K562 (cell line): ENCODE data around the gene NACC1. TPM values are rescaled to one million over a fixed set of nuclear protein-coding genes. Genes with fewer than 3 reads are reported as not detected.
A peak's percentile ranks its signal among the peaks of the same experiment; 100 is the strongest.

Experiments used
- CCNT2 ChIP-seq: IDR thresholded peaks from 2 replicates; pipeline ENCODE4 v1.6.1; 2011; ENCODE audit warnings: borderline replicate concordance, low read depth, mild to moderate bottlenecking, moderate library complexity, mixed read lengths, low read length; ENCODE audit not compliant: insufficient read length; ENCODE audit errors: extremely low read depth
- CTBP1 ChIP-seq: fragments of 450-650 bp; IDR thresholded peaks from 2 replicates; pipeline ENCODE4 v1.6.1; 2016; ENCODE audit warnings: borderline replicate concordance
- ESRRA ChIP-seq: fragments of 450-650 bp; IDR thresholded peaks from 2 replicates; pipeline ENCODE4 v1.6.1; 2014; ENCODE audit warnings: low read depth, mild to moderate bottlenecking, moderate library complexity, borderline replicate concordance
- FOXA1 ChIP-seq: fragments of 450-650 bp; IDR thresholded peaks from 2 replicates; pipeline ENCODE4 v1.6.1; 2016; ENCODE audit warnings: mild to moderate bottlenecking, borderline replicate concordance
- GABPA ChIP-seq: fragments of 200-800 bp; sonication (Bioruptor generic); conservative IDR thresholded peaks from 2 replicates; pipeline ENCODE4 v1.6.1; 2016; ENCODE audit warnings: low read depth, missing genetic modification characterization, missing compliant biosample characterization
- HNRNPL ChIP-seq: fragments of 200-400 bp; formaldehyde crosslinking; IDR thresholded peaks from 2 replicates; pipeline ENCODE4 v1.6.1; 2017; ENCODE audit warnings: low read depth, mild to moderate bottlenecking, low read length
- NCOR1 ChIP-seq: fragments of 450-650 bp; IDR thresholded peaks from 2 replicates; pipeline ENCODE4 v1.6.1; 2016; ENCODE audit warnings: mild to moderate bottlenecking, moderate library complexity
- NFE2L1 ChIP-seq: fragments of 450-650 bp; IDR thresholded peaks from 2 replicates; pipeline ENCODE4 v1.6.1; 2016; ENCODE audit warnings: missing genetic modification characterization, low read depth, mild to moderate bottlenecking, missing compliant biosample characterization, moderate library complexity, borderline replicate concordance
- NR2C1 ChIP-seq, 2 experiments: fragments of 450-650 bp; IDR thresholded peaks; 2 replicates each; pipeline ENCODE4 v1.6.1; 2017; ENCODE audit warnings: mild to moderate bottlenecking in 2 of 2, antibody characterized with exemption in 1 of 2, inconsistent platforms in 1 of 2, missing compliant biosample characterization in 1 of 2, missing genetic modification characterization in 1 of 2
- PHF8 ChIP-seq: fragments of 200-600 bp; sonication (generic); IDR thresholded peaks from 2 replicates; pipeline ENCODE4 v1.6.1; 2012; ENCODE audit warnings: mixed run types, mild to moderate bottlenecking, inconsistent platforms, low read length, moderate library complexity, borderline replicate concordance
- POLR2AphosphoS5 ChIP-seq: IDR thresholded peaks from 2 replicates; pipeline ENCODE4 v1.6.1; 2011; ENCODE audit warnings: mild to moderate bottlenecking, low read depth, low read length, moderate library complexity; ENCODE audit not compliant: control insufficient read depth, insufficient read depth
- RBM22 ChIP-seq: fragments of 200-400 bp; formaldehyde crosslinking; IDR thresholded peaks from 2 replicates; pipeline ENCODE4 v1.6.1; 2018; ENCODE audit warnings: low read length, low read depth; ENCODE audit not compliant: poor library complexity, severe bottlenecking
- SLC30A9 ChIP-seq: fragments of 250-450 bp; sonication (Bioruptor Pico); IDR thresholded peaks from 2 replicates; pipeline ENCODE4 v1.8.0; 2022; ENCODE audit warnings: mild to moderate bottlenecking, moderate library complexity
- SMAD3 ChIP-seq: fragments of 450-650 bp; formaldehyde crosslinking; conservative IDR thresholded peaks from 2 replicates; pipeline ENCODE4 v1.4.0; 2020; ENCODE audit warnings: mild to moderate bottlenecking
- SNAPC5 ChIP-seq: fragments of 250-450 bp; sonication (Bioruptor Pico); IDR thresholded peaks from 2 replicates; pipeline ENCODE4 v1.8.0; 2021; ENCODE audit warnings: moderate library complexity, mild to moderate bottlenecking, inconsistent platforms
- SP2 ChIP-seq: IDR thresholded peaks from 2 replicates; pipeline ENCODE4 v1.6.1; 2011; ENCODE audit warnings: mild to moderate bottlenecking, low read depth, low read length, moderate library complexity; ENCODE audit not compliant: poor library complexity, severe bottlenecking; ENCODE audit errors: extremely low read depth
- SRF ChIP-seq, 2 experiments: fragments of 250-450, 450-650 bp in 1 of 2; sonication (Bioruptor Pico) in 1 of 2; sonication (generic) in 1 of 2; formaldehyde crosslinking; IDR thresholded peaks; 2 replicates each; pipeline versions ENCODE4 v1.5.0 to v1.5.1; 2020 to 2022; ENCODE audit warnings: mild to moderate bottlenecking in 1 of 2, missing genetic modification reagents in 1 of 2
- TAF15 ChIP-seq: fragments of 200-400 bp; formaldehyde crosslinking; IDR thresholded peaks from 2 replicates; pipeline ENCODE4 v1.6.1; 2017; ENCODE audit warnings: mild to moderate bottlenecking, low read depth, low read length, moderate library complexity
- THAP12 ChIP-seq: fragments of 250-450 bp; sonication (Bioruptor Pico); IDR thresholded peaks from 2 replicates; pipeline ENCODE4 v1.9.0; 2021; ENCODE audit warnings: mild to moderate bottlenecking, inconsistent platforms
- ZNF280A ChIP-seq: fragments of 450-650 bp; IDR thresholded peaks from 2 replicates; pipeline ENCODE4 v1.6.1; 2018; ENCODE audit warnings: mild to moderate bottlenecking, low read depth; ENCODE audit not compliant: partially characterized antibody
- ZNF431 ChIP-seq: sonication (generic); formaldehyde crosslinking; IDR thresholded peaks from 2 replicates; pipeline ENCODE4 v1.8.0; 2022; ENCODE audit warnings: mild to moderate bottlenecking, missing genetic modification reagents
- ZNF436 ChIP-seq: fragments of 250-450, 450-650 bp; sonication (Bioruptor Pico); formaldehyde crosslinking; IDR thresholded peaks from 2 replicates; pipeline ENCODE4 v1.7.0; 2020; ENCODE audit warnings: mild to moderate bottlenecking
- polyA plus RNA-seq, 8 experiments: library from polyadenylated mRNA; depleted of rRNA in 4 of 8; stranded (reverse) in 5 of 8; unstranded in 3 of 8; fragments of >200 nt; fragmentation: Nextera tagmentation in 2 of 8; fragmentation: Illumina TruSeq in 1 of 8; extraction: Ambion mirVana in 2 of 8; extraction: Trizol in 1 of 8; gene quantifications; 2 replicates each; pipeline versions ENCODE4 v1.2.1 to v1.2.3, GENCODE V29; 2011 to 2014; ENCODE audit warnings: inconsistent platforms in 1 of 8, missing spikeins in 1 of 8
- total RNA-seq, 7 experiments: library from RNA; depleted of rRNA in 6 of 7; stranded (reverse); fragments of >200 nt in 6 of 7; fragmentation: Illumina TruSeq in 2 of 7; extraction: Trizol in 2 of 7; gene quantifications; 2 replicates each; pipeline versions ENCODE4 v1.2.1 to v1.2.3, GENCODE V29; 2011 to 2021; ENCODE audit warnings: low replicate concordance in 1 of 7

The NACC1 gene
- total and polyA plus RNA-seq, 9 of the 15 experiments (the other 6 are each of a cell fraction or from before 2014, with no cell fraction given): 0.04 to 96.6 (median 25.8) TPM

GRCh38 chr19:13099073-13099999, 18.7 kb upstream of the NACC1 start (continued):
- TF ChIP-seq PHF8: peak; percentile 26; the same call in 1 of the 2 replicates
- TF ChIP-seq ZNF436 (CRISPR knock-in tag): no peak
- peak; percentile 73 for TF ChIP-seq CCNT2
- no peak for TF ChIP-seq POLR2AphosphoS5
- peak; percentile 77 for TF ChIP-seq CTBP1
- TF ChIP-seq SRF (CRISPR knock-in tag; IDR thresholded peaks at IDR 0.05): peak in 1 of 2 experiments; percentile 27; a peak in 1 of 4 replicates
- TF ChIP-seq RBM22: peak; percentile 77
- TF ChIP-seq NCOR1: no peak
- TF ChIP-seq SLC30A9 (CRISPR knock-in tag): no peak
- TF ChIP-seq FOXA1: no peak
- TF ChIP-seq TAF15: no peak
- TF ChIP-seq SP2: no peak
- TF ChIP-seq NFE2L1: no peak
- TF ChIP-seq HNRNPL: peak; percentile 87; the same call in 1 of the 2 replicates
- TF ChIP-seq ZNF280A: no peak
- peak; percentile 92 for TF ChIP-seq GABPA (tag)
- no peak for TF ChIP-seq ZNF431 (CRISPR knock-in tag)
- peak; percentile 47; the same call in 1 of the 2 replicates for TF ChIP-seq ESRRA
- TF ChIP-seq NR2C1 (IDR thresholded peaks at IDR 0.05): no peak
- 0 out of 2 replicates have a peak, but pooled peaks have one; percentile 14 for TF ChIP-seq NR2C1 (tag; IDR thresholded peaks at IDR 0.05)
- TF ChIP-seq SMAD3: peak; percentile 55; the same call in 1 of the 2 replicates
- TF ChIP-seq THAP12 (CRISPR knock-in tag): 0 out of 2 replicates have a peak, but pooled peaks have one; percentile 14
- no peak for TF ChIP-seq SNAPC5 (CRISPR knock-in tag)
